Breast epithelium (tissue), 3 donors: ENCODE data around the gene CIAO1.

ENCODE experiments used
- CTCF ChIP-seq, 3 donors: fragments of 450-650 bp; IDR thresholded peaks; one replicate each; pipeline ENCODE4 v1.5.1; 2016 to 2017; ENCODE audit warnings: antibody characterized with exemption in 3 of 3, mild to moderate bottlenecking in 3 of 3, moderate library complexity in 3 of 3
- POLR2AphosphoS5 ChIP-seq, 3 donors: sonication (generic); formaldehyde crosslinking; IDR thresholded peaks; one replicate each; pipeline ENCODE4 v1.6.1; 2017; ENCODE audit warnings: antibody characterized with exemption in 3 of 3

- TF ChIP-seq POLR2AphosphoS5 (IDR thresholded peaks at IDR 0.05) (no peak), CTCF (IDR thresholded peaks at IDR 0.05) (no peak)
Measured at GRCh38 chr2:96253006-96253405, 13.0 kb upstream of the CIAO1 start.
